B cell (primary cell): ENCODE measurements around the gene PSMB3. TPM values are rescaled to one million over a fixed set of nuclear protein-coding genes. Genes with fewer than 3 reads are reported as not detected.

Experiments
- ATAC-seq: fragments of 200-7000 bp; cut with Tn5 transposase; one replicate; pipeline ENCODE4 v1.10.0; 2021; ENCODE audit warnings: low read depth, mild to moderate bottlenecking, moderate number of reproducible peaks, moderate library complexity
- CTCF ChIA-PET: fragments of 350-600 bp; sonication (Branson Sonifier 250); formaldehyde crosslinking; loops from one replicate; lab custom pipeline; 2021; ENCODE audit warnings: antibody characterized with exemption, inconsistent platforms; lab: Charles Lee
- POLR2A ChIA-PET: fragments of 350-600 bp; sonication (Branson Sonifier 250); formaldehyde crosslinking; loops from one replicate; lab custom pipeline; 2021; ENCODE audit warnings: antibody characterized with exemption; lab: Charles Lee
- DNase-seq: peaks from one replicate; pipeline ENCODE4 v3.0.0; 2013
- H2AFZ ChIP-seq: 2 replicates; pipeline ENCODE4 v1.6.1; 2012; ENCODE audit warnings: mild to moderate bottlenecking, low read depth, low read length; ENCODE audit not compliant: insufficient read depth, poor library complexity, severe bottlenecking
- H3K27ac ChIP-seq, 2 donors: 1 replicate in 1 of 2; 2 replicates in 1 of 2; pipeline ENCODE4 v1.5.1; 2012 to 2013; ENCODE audit warnings: low read length in 2 of 2, mild to moderate bottlenecking in 2 of 2, moderate library complexity in 1 of 2
- H3K27me3 ChIP-seq, 4 experiments: fragments of 200-600 bp in 1 of 4; sonication (generic) in 1 of 4; replicated peaks in 1 of 4; 1 replicate in 2 of 4; 2 replicates in 2 of 4; pipeline versions ENCODE4 v1.6.1 to v1.7.0; 2013 to 2016; ENCODE audit warnings: low read length in 3 of 4, mild to moderate bottlenecking in 2 of 4, mixed read lengths in 1 of 4, moderate library complexity in 1 of 4; ENCODE audit not compliant: insufficient read depth in 4 of 4, control insufficient read depth in 3 of 4; ENCODE audit errors: control extremely low read depth in 1 of 4
- H3K36me3 ChIP-seq, 2 experiments: replicated peaks in 1 of 2; 1 replicate in 1 of 2; 2 replicates in 1 of 2; pipeline versions ENCODE4 v1.6.1 to v1.7.1; 2013; ENCODE audit warnings: low read length in 1 of 2; ENCODE audit not compliant: insufficient read depth in 2 of 2, control insufficient read depth in 1 of 2; ENCODE audit errors: control extremely low read depth in 1 of 2, extremely low read depth in 1 of 2
- H3K4me1 ChIP-seq, 2 donors: fragments of 200-600 bp in 1 of 2; sonication (generic) in 1 of 2; 1 replicate in 1 of 2; 2 replicates in 1 of 2; pipeline versions ENCODE4 v1.5.1 to v1.6.1; 2013 to 2017; ENCODE audit warnings: low read length in 2 of 2; ENCODE audit not compliant: control insufficient read depth in 2 of 2, insufficient read depth in 2 of 2
- H3K4me2 ChIP-seq: replicated peaks from 2 replicates; pipeline ENCODE3; 2012; ENCODE audit warnings: mild to moderate bottlenecking, low read depth, low read length; ENCODE audit not compliant: poor library complexity, severe bottlenecking
- H3K4me3 ChIP-seq, 5 experiments: fragments of 200-600 bp in 1 of 5; sonication (generic) in 1 of 5; 1 replicate in 3 of 5; 2 replicates in 2 of 5; pipeline versions ENCODE4 v1.5.1 to v1.7.0; 2011 to 2016; ENCODE audit warnings: low read length in 4 of 5, mild to moderate bottlenecking in 4 of 5, low read depth in 2 of 5, control low read depth in 1 of 5, moderate library complexity in 1 of 5; ENCODE audit not compliant: insufficient read depth in 1 of 5; ENCODE audit errors: control extremely low read depth in 1 of 5, extremely low read depth in 1 of 5
- H3K79me2 ChIP-seq: fragments of 200-600 bp; sonication (generic); one replicate; pipeline ENCODE4 v1.6.0; 2016; ENCODE audit warnings: low read length; ENCODE audit not compliant: control insufficient read depth, insufficient read depth
- H3K9ac ChIP-seq: fragments of 200-600 bp; sonication (generic); 2 replicates; pipeline ENCODE4 v1.6.1; 2017; ENCODE audit warnings: mild to moderate bottlenecking, low read length, moderate library complexity
- H3K9me3 ChIP-seq, 3 donors: one replicate each; pipeline versions ENCODE4 v1.6.1 to v1.7.1; 2013; ENCODE audit warnings: low read length in 2 of 3; ENCODE audit not compliant: control insufficient read depth in 2 of 3, insufficient read depth in 1 of 3; ENCODE audit errors: control extremely low read depth in 1 of 3
- H4K20me1 ChIP-seq: 2 replicates; pipeline ENCODE4 v1.6.0; 2012; ENCODE audit warnings: mild to moderate bottlenecking, low read length; ENCODE audit not compliant: insufficient read depth, control insufficient read depth, poor library complexity, severe bottlenecking
- H3K27ac Mint-ChIP-seq: one replicate; pipeline ENCODE4 v1.8.0; 2021; ENCODE audit warnings: mixed read lengths
- H3K27me3 Mint-ChIP-seq: one replicate; pipeline ENCODE4 v1.8.0; 2021; ENCODE audit warnings: mixed read lengths
- H3K4me1 Mint-ChIP-seq: one replicate; pipeline ENCODE4 v1.8.0; 2021; ENCODE audit warnings: mixed read lengths
- H3K4me3 Mint-ChIP-seq: one replicate; pipeline ENCODE4 v1.8.0; 2021; ENCODE audit warnings: mixed read lengths
- H3K9me3 Mint-ChIP-seq: one replicate; pipeline ENCODE4 v1.8.0; 2022; ENCODE audit warnings: mixed read lengths; ENCODE audit not compliant: insufficient read depth
- CTCF ChIP-seq: fragments of 200-600 bp; IDR thresholded peaks from one replicate; pipeline ENCODE4 v1.8.0; 2022; ENCODE audit warnings: antibody characterized with exemption, mild to moderate bottlenecking
- EZH2 ChIP-seq: IDR thresholded peaks from 2 replicates; pipeline ENCODE4 v1.6.1; 2012; ENCODE audit warnings: borderline replicate concordance, low read depth, mild to moderate bottlenecking, moderate library complexity, low read length; ENCODE audit not compliant: insufficient read depth, poor library complexity, severe bottlenecking
- WGBS: methylation state at CpG from one replicate; pipeline ENCODE4 v1.1.5; 2013; ENCODE audit warnings: missing lambda C conversion rate; ENCODE audit not compliant: insufficient coverage; 5-methylcytosine and 5-hydroxymethylcytosine counted together
- intact Hi-C: fragments of 100-400 bp; cut with micrococcal nuclease; formaldehyde crosslinking; loops from one replicate; pipeline ENCODE4 v1.10.0; 2022
- polyA plus RNA-seq: library from polyadenylated mRNA; depleted of rRNA; stranded (reverse); fragments of >200 nt; gene quantifications from 2 replicates; pipeline ENCODE4 v1.2.3, GENCODE V29; 2012
- total RNA-seq, 2 donors: library from RNA; stranded (reverse); fragments of 120-200 nt in 1 of 2; gene quantifications; 1 replicate in 1 of 2; 2 replicates in 1 of 2; pipeline versions ENCODE4 v1.2.3 to v1.2.4, GENCODE V29; 2013 to 2022

Gene PSMB3
- total and polyA plus RNA-seq, 2 donors (not counting 1 experiment from before 2014, with no cell fraction given), result 109 to 184 TPM

DNA sequence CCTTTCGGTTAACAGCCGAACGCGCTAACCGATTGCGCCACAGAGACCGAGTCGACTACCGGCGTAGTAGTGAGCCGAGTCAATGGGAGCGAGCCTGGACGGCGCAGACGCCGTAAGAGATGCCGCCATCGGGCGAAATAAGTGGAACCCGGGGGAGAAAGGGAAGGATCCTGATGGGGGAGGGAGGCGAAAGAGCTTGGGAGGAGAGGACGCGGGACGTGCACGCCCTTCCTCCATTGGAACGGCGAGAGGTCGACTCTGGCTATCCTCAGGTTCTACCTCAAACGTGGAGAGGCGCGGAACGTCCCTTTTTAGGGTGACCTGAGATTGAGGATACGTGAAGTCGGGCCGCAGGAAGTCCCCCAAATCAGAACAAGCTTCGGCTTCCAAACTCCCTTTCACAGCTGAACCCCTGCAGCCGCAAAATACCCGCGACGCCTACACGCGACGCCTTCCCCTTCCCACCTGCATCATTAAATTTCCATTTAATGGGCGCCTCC, 683 bp upstream of the PSMB3 start:
- Histone ChIP-seq H3K27ac (peak overlapping the region; percentile 88 to 95), H2AFZ (peak overlapping the region; percentile 98), H3K79me2 (peaks cover 43% of the 10 kb centered on the region), H3K4me2 (peak overlapping the region; percentile 79), H3K9ac (peak overlapping the region; percentile 96), H3K4me3 (peak overlapping the region; percentile 61 to 100 (median 95)), H3K27me3 (peaks cover 0 to 41% (median 25%) of the 10 kb centered on the region in 4 experiments), H3K4me1 (peaks cover 54 to 64% of the 10 kb centered on the region in 2 donors), H3K9me3 (peaks cover 0 to 9% (median 0%) of the 10 kb centered on the region in 3 donors), H3K36me3 (peaks cover 0 to 19% of the 10 kb centered on the region in 2 experiments), H4K20me1 (peaks cover 42% of the 10 kb centered on the region)
- ChIA-PET CTCF (interaction anchor here (0.6 to 2.6 kb wide), 11 partner anchors 17 to 402 kb away, joined by 3 to 10 read pairs (median 4); partner anchors contain the start of genes CISD3 and LASP1), POLR2A (interaction anchor here (0.5 to 1.5 kb wide), 12 partner anchors 11 to 1008 kb away, joined by 3 to 10 read pairs (median 4); partner anchors contain the start of genes CISD3, CWC25, MLLT6 and PIP4K2B)
- ATAC-seq (peak; percentile 19), DNase-seq (peak; percentile 91)
- H3K4me3 Mint-ChIP-seq, result peak overlapping the region; percentile 94
- no peaks in the 10 kb centered on the region for H3K9me3 Mint-ChIP-seq
- 0% methylated on average over 44 of the region's 44 CpGs for WGBS
- H3K27ac Mint-ChIP-seq, result peak overlapping the region; percentile 93
- intact Hi-C loops, result loop anchor here (1.0 to 5.0 kb wide), 9 partner anchors 22 to 402 kb away; partner anchors contain the start of genes CISD3, CWC25, LASP1 and RPL23
- H3K4me1 Mint-ChIP-seq, result peaks cover 48% of the 10 kb centered on the region
- H3K27me3 Mint-ChIP-seq, result peaks cover 22% of the 10 kb centered on the region
- TF ChIP-seq EZH2 (no peak), CTCF (no peak)

DNA sequence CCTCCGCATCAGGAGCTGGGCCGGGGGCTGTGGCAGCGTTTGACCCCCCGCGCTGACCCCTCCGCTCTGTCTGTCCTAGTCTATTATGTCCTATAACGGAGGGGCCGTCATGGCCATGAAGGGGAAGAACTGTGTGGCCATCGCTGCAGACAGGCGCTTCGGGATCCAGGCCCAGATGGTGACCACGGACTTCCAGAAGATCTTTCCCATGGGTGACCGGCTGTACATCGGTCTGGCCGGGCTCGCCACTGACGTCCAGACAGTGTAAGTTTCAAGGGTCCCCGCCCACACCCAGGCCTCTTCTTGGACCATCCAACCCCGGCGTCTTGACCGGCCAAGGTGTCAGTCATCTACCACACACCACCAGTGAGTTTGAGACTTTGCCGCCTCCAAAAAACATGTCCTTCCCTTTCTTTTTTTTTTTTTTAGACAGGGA, 548 bp downstream of the PSMB3 start:
- peaks cover 48% of the 10 kb centered on the region for H3K79me2 ChIP-seq
- H3K27ac ChIP-seq, result peak overlapping the region; percentile 88 to 95
- peaks cover 0 to 27% of the 10 kb centered on the region in 2 experiments for H3K36me3 ChIP-seq
- peak overlapping the region; percentile 96 for H3K9ac ChIP-seq
- peaks cover 0 to 9% (median 0%) of the 10 kb centered on the region in 3 donors for H3K9me3 ChIP-seq
- ATAC-seq, result no peak
- Mint-ChIP-seq H3K27ac (peak overlapping the region; percentile 16), H3K27me3 (peaks cover 21% of the 10 kb centered on the region), H3K4me1 (peaks cover 43% of the 10 kb centered on the region), H3K4me3 (peak overlapping the region; percentile 94), H3K9me3 (no peaks in the 10 kb centered on the region)
- peaks cover 42% of the 10 kb centered on the region for H4K20me1 ChIP-seq
- peak overlapping the region; percentile 98 for H2AFZ ChIP-seq
- ChIA-PET POLR2A (interaction anchor here (0.6 to 0.7 kb wide), 2 partner anchors 86 to 394 kb away, joined by 3 to 5 read pairs; no protein-coding TSS in a partner anchor), CTCF (interaction anchor here (2.6 kb wide), 1 partner anchor 77 kb away, joined by 9 read pairs; no protein-coding TSS in a partner anchor)
- intact Hi-C loops, result loop anchor here (5.0 kb wide), 1 partner anchor 196 kb away; no protein-coding TSS in a partner anchor
- H3K4me1 ChIP-seq, result peaks cover 43 to 52% of the 10 kb centered on the region in 2 donors
- TF ChIP-seq EZH2, result no peak
- TF ChIP-seq CTCF, result no peak
- no peak for DNase-seq
- peaks cover 0 to 32% (median 24%) of the 10 kb centered on the region in 4 experiments for H3K27me3 ChIP-seq
- H3K4me3 ChIP-seq, result peak overlapping the region; percentile 61 to 100 (median 97)
- H3K4me2 ChIP-seq, result peak overlapping the region; percentile 79
- 12% methylated on average over 22 of the region's 22 CpGs for WGBS
